MCF 10A (cell line): ENCODE results near the gene NABP2. TPM values are rescaled to one million over a fixed set of nuclear protein-coding genes. Genes with fewer than 3 reads are reported as not detected.
A peak's percentile ranks its signal among the peaks of the same experiment; 100 is the strongest.

ENCODE experiments used
- BruUV-seq: library from RNA; stranded (reverse); fragments of 400-500 nt; replicated peaks from 2 replicates; lab custom pipeline; 2021; lab: Mats Ljungman, UMichigan
- CTCF ChIA-PET: fragments of 300-600 bp; sonication (Branson Sonifier 250); formaldehyde crosslinking; extraction: SDS; loops from one replicate; lab custom pipeline; 2021; ENCODE audit warnings: antibody characterized with exemption, inconsistent platforms; lab: Yijun Ruan, JAX
- POLR2A ChIA-PET: fragments of 300-600, 350-650 bp; sonication (Branson Sonifier 250); formaldehyde crosslinking; extraction: SDS; loops from one replicate; lab custom pipeline; 2020; ENCODE audit warnings: antibody characterized with exemption, inconsistent platforms; lab: Yijun Ruan, JAX
- DNase-seq: peaks from one replicate; pipeline ENCODE4 v3.0.0-alpha.2; 2018; ENCODE audit not compliant: unreplicated experiment
- H3K27ac Mint-ChIP-seq: one replicate; pipeline ENCODE4 v1.8.0; 2022; ENCODE audit warnings: mild to moderate bottlenecking, low read depth, mixed read lengths; ENCODE audit not compliant: unreplicated experiment
- H3K27me3 Mint-ChIP-seq: one replicate; pipeline ENCODE4 v1.8.0; 2022; ENCODE audit warnings: mixed read lengths; ENCODE audit not compliant: insufficient read depth, unreplicated experiment
- H3K36me3 Mint-ChIP-seq: one replicate; pipeline ENCODE4 v1.8.0; 2022; ENCODE audit warnings: mild to moderate bottlenecking, moderate library complexity, mixed read lengths; ENCODE audit not compliant: insufficient read depth, unreplicated experiment
- H3K4me1 Mint-ChIP-seq: one replicate; pipeline ENCODE4 v1.8.0; 2022; ENCODE audit warnings: mixed read lengths; ENCODE audit not compliant: insufficient read depth, unreplicated experiment
- H3K4me3 Mint-ChIP-seq: one replicate; pipeline ENCODE4 v1.8.0; 2022; ENCODE audit warnings: mild to moderate bottlenecking, moderate library complexity, mixed read lengths; ENCODE audit not compliant: unreplicated experiment
- H3K9me3 Mint-ChIP-seq: one replicate; pipeline ENCODE4 v1.8.0; 2022; ENCODE audit warnings: mixed read lengths; ENCODE audit not compliant: unreplicated experiment
- CTCF ChIP-seq: fragments of 200-600 bp; IDR thresholded peaks from one replicate; pipeline ENCODE4 v1.8.0; 2022; ENCODE audit warnings: antibody characterized with exemption, mild to moderate bottlenecking; ENCODE audit not compliant: unreplicated experiment
- intact Hi-C: fragments of 100-400 bp; cut with micrococcal nuclease; formaldehyde crosslinking; loops from 2 replicates; pipeline ENCODE4 v1.14.1; 2022
- total RNA-seq: library from RNA; stranded (reverse); gene quantifications from 2 replicates; pipeline ENCODE4 v1.2.3, GENCODE V29; 2022

Gene NABP2
- total RNA-seq, 1 experiment from 2014 or later = 53.3 TPM

DNA sequence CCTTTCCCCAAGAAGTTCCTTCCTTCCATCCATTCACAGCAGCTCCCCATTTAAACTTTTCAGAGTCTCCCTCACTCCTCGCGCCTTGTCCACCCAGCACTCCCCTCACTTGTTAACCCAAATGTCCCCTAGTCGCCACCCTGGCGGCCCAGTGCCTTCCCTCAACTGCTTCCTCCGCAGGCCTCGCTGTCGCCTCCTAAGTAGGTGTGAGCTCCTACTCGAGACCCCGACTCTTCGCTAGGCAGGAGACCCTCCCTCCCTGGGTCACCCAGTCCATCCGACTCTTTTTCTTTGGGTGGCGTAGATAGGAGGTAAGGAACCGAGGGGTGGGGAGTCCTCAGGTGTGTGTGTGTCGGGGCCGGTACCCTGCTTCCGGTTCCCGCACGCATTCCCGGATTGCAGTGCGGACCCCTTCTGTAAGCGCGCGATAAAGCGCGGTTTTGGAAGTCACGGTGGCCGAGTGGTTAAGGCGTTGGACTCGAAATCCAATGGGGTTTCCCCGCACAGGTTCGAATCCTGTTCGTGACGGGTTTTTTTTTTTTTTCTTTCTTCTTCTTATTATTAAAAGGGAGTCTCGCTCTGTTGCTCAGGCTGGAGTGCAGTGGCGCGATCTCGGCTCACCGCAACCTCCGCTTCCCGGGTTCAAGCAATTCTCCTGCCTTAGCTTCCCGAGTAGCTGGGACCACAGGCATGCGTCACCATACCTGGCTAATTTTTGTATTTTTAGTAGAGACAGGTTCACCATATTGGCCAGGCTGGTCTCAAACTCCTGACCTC lies 34.0 kb upstream of the NABP2 start:
- POLR2A ChIA-PET = interaction anchor here (0.6 to 7.9 kb wide), 32 partner anchors 9 to 407 kb away, joined by 3 to 140 read pairs (median 6); partner anchors contain the start of genes CNPY2, COQ10A, CS and ESYT1
- peaks cover 31% of the 10 kb centered on the region for H3K36me3 Mint-ChIP-seq
- peak; percentile 90 for DNase-seq
- no peak for TF ChIP-seq CTCF
- H3K4me1 Mint-ChIP-seq = peaks cover 38% of the 10 kb centered on the region
- H3K27ac Mint-ChIP-seq = peak overlapping the region; percentile 93
- BruUV-seq = no TSS peak
- H3K4me3 Mint-ChIP-seq = peak overlapping the region; percentile 85
- no peaks in the 10 kb centered on the region for H3K27me3 Mint-ChIP-seq
- CTCF ChIA-PET = interaction anchor here (0.5 to 6.6 kb wide), 37 partner anchors 12 to 1882 kb away, joined by 3 to 83 read pairs (median 4); partner anchors contain the start of genes APOF, ESYT1, RNF41 and ZC3H10
- intact Hi-C loops = loop anchor here (1.0 to 10.0 kb wide), 4 partner anchors 64 to 455 kb away; partner anchors contain the start of gene ZC3H10
- H3K9me3 Mint-ChIP-seq = no peaks in the 10 kb centered on the region

DNA sequence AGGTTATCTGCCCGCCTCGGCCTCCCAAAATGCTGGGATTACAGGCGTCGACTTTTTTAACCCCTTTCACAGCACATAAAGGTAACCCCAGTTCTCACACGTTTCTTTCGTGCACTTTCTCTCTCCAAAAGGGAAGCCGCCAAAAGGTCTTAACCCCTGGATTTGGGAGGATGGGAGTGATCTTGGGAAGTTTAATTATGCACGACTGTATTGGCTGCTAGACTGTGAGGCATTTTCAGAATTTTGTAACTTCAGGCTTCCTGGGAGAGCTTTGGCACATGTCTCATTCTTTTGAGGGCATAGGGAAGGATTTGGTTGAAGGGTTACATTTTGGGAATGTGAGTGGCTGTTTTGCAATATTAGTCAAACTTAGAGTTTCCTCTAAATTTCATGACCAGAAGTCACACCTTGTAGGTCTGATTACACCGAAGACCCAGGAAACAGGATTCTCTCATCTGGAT lies 33.4 kb upstream of the NABP2 start:
- TF ChIP-seq CTCF = no peak
- peak; percentile 31 for DNase-seq
- no TSS peak for BruUV-seq
- Mint-ChIP-seq H3K27me3 (no peaks in the 10 kb centered on the region), H3K4me1 (peaks cover 38% of the 10 kb centered on the region), H3K9me3 (no peaks in the 10 kb centered on the region), H3K36me3 (peaks cover 24% of the 10 kb centered on the region), H3K4me3 (peak overlapping the region; percentile 85), H3K27ac (peak overlapping the region; percentile 93)
- intact Hi-C loops = loop anchor here (1.0 to 10.0 kb wide), 3 partner anchors 66 to 456 kb away; partner anchors contain the start of gene ZC3H10
- ChIA-PET POLR2A (interaction anchor here (1.6 to 7.9 kb wide), 8 partner anchors 30 to 194 kb away, joined by 4 to 140 read pairs (median 12); partner anchors contain the start of genes ESYT1, MYL6, RNF41 and RPL41), CTCF (interaction anchor here (0.6 to 6.6 kb wide), 13 partner anchors 10 to 452 kb away, joined by 3 to 83 read pairs (median 7); partner anchors contain the start of genes RNF41 and ZC3H10)

DNA sequence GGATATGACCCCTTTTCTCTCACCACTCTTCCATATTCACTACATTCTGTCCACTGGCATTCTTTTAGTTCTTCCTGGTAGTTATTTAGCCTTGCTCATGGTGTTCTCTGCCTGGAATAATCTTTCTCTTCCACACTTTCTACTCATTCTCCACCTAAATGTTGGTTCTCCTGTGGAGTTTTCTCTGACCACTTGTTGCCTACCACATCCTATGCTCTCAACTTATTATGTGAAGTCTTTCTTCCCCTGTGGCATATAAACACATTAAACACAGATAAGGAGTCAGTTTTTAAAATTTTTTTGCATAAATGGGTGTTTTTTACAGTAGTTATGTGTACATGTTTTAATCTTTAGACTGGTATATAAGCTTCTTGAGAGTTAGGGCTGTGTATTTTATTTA lies 31.6 kb upstream of the NABP2 start:
- H3K36me3 Mint-ChIP-seq = peaks cover 12% of the 10 kb centered on the region
- H3K27ac Mint-ChIP-seq = no peak overlapping the region
- ChIA-PET POLR2A (interaction anchor here (0.6 to 7.9 kb wide), 5 partner anchors 29 to 298 kb away, joined by 3 to 140 read pairs (median 5); partner anchors contain the start of genes ESYT1, RNF41, RPL41 and ZC3H10), CTCF (interaction anchor here (0.6 to 6.6 kb wide), 18 partner anchors 10 to 258 kb away, joined by 3 to 83 read pairs (median 3); partner anchors contain the start of gene RNF41)
- peaks cover 34% of the 10 kb centered on the region for H3K4me1 Mint-ChIP-seq
- no peaks in the 10 kb centered on the region for H3K27me3 Mint-ChIP-seq
- BruUV-seq = no TSS peak
- intact Hi-C loops = loop anchor here (10.0 kb wide), 1 partner anchor 458 kb away; no protein-coding TSS in a partner anchor
- no peak for DNase-seq
- no peak for TF ChIP-seq CTCF
- H3K9me3 Mint-ChIP-seq = no peaks in the 10 kb centered on the region
- H3K4me3 Mint-ChIP-seq = no peak overlapping the region
